HG03095 (cell line): ENCODE data around the gene DPEP3.
"Not testable (repeated sequence)": the region's sequence is repeated elsewhere in the genome, so short reads cannot be mapped to it uniquely, and the experiment has no call there.

Source experiments
- ATAC-seq: cut with Tn5 transposase; IDR thresholded peaks from one replicate; pipeline ENCODE4 v1.9.1; 2021; ENCODE audit warnings: moderate library complexity; ENCODE audit not compliant: unreplicated experiment

Gene DPEP3, protein sequence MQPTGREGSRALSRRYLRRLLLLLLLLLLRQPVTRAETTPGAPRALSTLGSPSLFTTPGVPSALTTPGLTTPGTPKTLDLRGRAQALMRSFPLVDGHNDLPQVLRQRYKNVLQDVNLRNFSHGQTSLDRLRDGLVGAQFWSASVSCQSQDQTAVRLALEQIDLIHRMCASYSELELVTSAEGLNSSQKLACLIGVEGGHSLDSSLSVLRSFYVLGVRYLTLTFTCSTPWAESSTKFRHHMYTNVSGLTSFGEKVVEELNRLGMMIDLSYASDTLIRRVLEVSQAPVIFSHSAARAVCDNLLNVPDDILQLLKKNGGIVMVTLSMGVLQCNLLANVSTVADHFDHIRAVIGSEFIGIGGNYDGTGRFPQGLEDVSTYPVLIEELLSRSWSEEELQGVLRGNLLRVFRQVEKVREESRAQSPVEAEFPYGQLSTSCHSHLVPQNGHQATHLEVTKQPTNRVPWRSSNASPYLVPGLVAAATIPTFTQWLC

DNA sequence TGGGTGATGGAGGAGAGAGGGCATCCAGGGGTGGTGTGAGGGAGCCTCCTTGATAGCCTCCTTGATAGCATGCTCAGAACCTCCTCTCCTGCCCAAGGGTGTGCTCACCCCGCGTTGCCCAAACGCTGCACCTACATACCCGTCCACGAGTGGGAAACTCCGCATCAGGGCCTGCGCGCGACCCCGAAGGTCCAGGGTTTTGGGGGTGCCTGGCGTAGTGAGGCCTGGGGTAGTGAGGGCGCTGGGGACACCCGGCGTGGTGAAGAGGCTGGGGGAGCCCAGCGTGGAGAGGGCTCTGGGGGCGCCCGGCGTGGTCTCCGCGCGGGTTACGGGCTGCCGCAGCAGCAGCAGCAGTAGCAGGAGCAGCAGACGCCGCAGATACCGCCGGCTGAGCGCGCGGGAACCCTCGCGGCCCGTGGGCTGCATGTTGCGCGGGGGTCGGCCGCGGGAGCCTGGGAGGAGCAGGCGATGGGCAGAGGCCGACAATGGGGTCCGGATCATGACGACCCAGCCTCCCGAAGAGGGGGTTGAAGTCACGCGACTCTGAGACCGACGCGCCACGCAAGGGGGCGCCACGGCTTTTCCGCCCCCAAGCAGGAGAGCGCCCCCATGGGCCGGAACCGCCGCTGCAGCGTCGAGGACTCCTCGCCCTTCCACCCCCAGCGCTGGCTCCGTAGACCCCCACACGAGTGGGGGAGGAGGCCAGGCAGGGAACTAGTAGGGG lies at the start of gene DPEP3:
TSS of gene DPEP3 (minus strand) at position 545 of the 724 bp plus-strand sequence. CDS start at position 426, 119 bp downstream.
- ATAC-seq, result no peak

DNA sequence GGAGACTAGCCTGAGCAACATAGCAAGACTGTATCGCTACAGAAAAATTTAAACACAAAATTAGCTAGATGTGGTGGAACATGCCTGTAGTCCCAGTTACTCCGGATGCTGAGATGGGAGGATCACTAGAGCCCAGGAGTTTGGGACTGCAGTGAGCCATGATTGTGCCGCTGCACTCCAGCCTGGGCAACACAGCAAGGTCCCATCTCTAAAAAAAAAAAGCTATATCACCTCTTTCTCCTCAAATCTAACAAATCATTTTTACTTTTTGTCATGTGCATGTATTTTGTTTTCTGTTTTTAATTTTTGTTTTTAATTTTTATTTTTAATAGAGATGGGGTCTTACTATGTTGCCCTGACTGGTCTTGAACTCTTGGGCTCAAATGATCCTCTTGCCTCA lies 48.7 kb upstream of the DPEP3 start:
- ATAC-seq, result no peak

DNA sequence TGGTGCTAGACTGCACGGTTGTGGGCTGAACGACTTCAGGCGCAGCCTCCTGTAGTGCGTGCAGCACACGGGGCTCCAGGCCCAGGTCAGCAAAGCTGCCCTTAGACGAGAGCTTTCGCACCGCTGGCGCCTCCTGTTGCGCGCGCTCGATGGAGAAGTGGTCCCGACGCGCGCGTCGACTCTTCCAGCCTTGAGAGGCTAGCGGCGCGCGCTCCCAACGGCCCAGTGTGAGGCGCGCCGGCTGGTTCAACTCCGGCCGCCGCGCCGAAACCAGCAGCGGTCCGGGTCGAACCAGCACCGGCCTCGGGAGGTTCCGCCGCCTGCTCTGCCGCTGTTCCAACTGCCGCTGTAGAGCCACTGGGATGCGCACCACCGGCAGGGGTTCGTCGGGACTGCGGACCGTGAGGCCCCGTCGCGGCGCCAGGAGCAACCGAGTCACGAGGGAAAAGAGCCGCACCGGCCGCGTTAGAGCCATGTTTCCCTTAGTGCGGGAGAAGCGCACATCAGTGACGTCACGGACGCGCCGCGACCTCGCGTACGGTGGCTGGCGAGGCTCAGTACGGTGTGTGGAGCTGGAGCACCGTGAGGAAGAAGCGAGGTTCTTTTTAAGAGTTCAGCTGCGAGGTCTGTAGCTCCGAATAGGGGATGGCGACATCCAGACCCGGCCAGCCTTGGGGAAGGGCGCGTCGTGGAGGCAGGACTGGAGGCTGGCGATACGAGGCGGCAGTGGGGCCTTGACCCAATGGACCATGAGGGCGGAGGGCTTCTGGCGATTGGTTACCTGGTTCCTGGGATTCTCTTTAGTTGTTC lies 42.6 kb upstream of the DPEP3 start, which contains the start of the genes DDX28 and DUS2:
TSS of gene DDX28 (minus strand) at position 505 of the 810 bp plus-strand sequence. CDS start at position 475, 30 bp downstream.
TSS of gene DUS2 (plus strand) at position 557 of the 810 bp plus-strand sequence. CDS start 14,740 bp downstream, outside the sequence.
- peak; percentile 61 for ATAC-seq

DNA sequence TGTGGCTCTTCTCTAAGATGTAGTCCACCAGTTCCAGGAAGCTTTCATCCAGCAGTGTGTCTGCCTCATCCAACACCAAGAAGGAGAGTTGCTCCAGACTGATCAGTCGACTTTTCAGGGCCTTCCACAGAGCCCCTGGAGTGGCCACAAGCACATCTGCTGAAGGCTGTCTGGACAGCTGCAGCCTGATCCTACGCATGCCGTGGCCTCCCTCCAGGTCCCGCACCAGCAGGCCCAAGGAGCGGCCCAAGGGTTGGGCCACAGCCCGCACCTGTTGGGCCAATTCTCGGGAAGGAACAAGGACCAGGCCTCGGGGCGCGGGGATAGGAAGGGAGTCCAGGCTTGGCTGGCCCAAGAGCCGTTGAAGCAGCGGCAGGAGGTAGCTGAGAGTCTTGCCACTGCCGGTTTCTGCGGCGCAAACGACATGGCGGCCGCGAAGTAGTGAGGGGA lies 42.0 kb upstream of the DPEP3 start:
- ATAC-seq, result peak; percentile 2

DNA sequence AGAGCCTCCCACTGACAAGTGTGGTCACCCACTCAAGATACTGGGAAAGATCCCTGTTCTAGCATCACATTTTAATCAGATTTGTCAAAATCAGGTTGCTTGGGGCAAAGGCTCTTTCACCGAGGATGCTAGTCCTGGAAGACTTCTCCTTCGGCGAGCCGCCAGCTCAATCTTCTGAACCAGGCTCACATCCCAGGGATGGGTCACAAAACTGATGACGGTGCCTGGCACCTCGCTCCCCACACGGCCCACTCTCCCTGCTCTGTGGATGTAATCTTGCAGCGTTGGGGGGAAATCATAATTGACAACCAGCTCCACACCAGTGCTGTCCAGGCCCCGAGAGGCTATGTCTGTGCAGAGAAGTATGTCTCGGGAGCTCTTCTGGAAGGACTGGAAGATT lies 41.2 kb upstream of the DPEP3 start:
- ATAC-seq, result no peak

DNA sequence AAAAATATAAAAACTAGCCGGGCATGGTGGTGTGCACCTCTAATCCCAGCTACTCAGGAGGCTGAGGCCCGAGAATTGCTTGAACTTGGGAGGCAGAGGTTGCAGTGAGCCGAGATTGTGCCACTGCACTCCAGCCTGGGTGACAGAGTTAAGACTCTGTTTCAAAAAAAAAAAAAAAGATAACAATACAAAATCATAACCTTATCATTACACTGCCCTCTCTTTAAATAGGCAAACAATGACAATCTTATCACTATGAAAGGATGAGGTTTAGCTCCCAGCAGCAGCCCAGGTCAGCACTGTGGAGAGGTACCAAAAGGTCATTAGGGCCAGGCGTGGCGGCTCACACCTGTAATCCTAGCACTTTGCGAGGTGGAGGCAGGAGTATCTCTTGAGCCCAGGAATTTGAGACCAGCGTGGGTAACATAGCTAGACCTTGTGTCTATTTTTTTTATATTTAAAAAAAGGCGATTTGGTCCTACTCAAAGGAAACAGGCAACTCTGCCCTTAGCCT lies 38.9 kb upstream of the DPEP3 start:
- no peak for ATAC-seq

DNA sequence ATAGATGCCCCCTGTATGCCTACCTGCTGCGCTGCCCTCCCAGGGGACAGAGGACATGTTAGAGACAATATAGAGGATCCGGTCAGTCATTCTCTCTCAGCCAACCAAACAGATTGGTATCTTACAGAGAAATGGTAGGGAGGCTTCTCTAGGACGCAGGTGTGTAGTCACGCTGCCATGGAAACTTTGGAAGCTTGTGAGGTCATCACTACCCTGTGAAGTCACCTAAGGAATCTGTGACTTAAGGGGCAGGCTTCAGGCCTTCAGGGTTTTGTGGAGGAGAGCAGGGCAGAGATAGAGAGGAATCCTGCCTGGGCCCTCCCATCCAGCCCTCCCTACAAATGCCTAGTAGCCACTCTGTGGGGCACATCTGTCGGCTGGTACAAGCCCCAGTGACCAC lies 35.4 kb upstream of the DPEP3 start, which contains the start of gene DPEP2NB:
TSS of gene DPEP2NB (minus strand) at position 231 of the 400 bp plus-strand sequence. CDS start at position 90, 141 bp downstream.
- ATAC-seq, result no peak

DNA sequence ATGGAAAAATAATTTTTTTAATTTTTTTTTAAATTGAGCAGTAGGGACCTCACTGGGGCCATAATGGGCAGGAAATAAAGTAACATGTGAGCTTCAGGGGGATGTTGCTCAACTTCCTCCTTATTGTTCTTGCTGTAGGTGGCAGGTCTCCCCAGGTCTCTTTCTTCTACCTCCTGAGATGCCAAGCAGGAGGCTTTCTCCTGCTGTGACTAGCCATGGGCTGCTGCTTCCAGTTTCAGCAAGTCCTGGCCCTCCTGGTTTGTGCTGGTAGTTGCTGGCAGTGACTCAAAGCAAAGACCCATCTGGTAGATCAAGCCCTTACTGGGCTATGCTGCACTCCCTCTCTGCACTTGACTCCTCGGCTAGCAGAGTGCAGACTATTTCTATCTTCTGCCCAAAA lies 33.1 kb upstream of the DPEP3 start:
- ATAC-seq, result no peak

DNA sequence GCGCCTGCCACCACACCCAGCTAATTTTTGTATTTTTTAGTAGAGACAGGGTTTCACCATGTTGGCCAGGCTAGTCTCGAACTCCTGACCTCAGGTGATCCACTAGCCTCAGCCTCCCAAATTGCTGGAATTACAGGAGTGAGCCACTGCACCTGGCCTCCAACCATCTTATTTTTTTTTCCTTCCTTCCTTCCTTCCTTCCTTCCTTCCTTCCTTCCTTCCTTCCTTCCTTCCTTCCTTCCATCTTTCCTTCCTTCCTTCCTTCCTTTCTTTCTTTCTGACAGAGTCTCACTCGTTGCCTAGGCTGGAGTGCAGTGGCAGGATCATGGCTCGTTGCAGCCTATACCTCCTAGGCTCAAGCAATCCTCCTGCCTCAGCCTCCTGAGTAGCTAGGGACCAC lies 29.6 kb upstream of the DPEP3 start:
- not testable (repeated sequence) for ATAC-seq

DNA sequence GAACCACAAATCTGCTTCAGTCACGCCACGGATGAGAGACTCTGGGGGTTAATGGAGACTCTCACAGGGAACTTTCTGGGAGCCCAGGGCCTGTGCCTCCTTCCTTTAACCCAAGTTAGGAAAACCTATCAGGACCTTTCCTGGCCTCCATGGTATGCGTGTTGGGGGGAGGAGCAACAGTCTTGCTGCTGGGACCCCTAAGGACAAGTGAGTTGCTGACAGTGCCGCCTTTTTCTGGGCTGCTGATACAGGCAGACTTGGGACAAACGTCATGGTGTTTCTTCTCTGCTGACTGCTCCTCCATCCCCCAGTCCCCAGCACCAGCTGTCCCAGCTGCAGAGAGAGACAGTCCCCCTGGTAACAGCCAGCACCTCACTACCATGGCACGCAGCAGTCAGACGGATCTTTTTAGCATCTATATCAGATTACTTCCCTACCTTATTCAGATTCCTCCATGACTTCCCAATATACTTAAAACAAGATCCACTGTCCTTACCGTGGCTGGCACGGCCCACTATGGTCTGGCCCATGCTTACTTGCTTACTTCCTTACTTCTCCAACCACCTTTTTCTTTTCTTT lies 28.9 kb upstream of the DPEP3 start:
- ATAC-seq, result no peak

DNA sequence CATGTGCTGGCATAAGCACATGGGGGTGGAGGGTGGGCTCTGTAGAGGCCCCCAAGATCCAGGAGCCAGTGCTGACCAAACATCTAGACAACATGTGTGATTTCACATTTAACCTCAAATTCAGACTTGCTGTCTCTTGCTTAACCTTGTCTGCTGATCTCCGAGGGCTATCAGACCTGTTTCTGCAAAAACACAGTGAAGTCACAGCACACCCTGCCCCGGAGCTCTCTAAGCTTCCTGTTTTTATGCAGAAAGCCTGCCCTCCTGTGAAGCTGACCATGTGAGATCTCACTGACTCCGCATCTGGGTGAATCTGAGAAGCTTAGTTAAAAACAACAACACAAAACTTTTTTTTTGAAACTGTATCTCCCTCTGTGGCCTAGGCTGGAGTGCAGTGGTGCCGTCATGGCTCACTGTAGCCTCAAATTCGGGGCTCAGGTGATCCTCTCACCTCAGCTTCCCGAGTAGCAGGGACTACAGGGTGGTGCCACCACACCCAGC lies 25.5 kb upstream of the DPEP3 start:
- ATAC-seq, result no peak

DNA sequence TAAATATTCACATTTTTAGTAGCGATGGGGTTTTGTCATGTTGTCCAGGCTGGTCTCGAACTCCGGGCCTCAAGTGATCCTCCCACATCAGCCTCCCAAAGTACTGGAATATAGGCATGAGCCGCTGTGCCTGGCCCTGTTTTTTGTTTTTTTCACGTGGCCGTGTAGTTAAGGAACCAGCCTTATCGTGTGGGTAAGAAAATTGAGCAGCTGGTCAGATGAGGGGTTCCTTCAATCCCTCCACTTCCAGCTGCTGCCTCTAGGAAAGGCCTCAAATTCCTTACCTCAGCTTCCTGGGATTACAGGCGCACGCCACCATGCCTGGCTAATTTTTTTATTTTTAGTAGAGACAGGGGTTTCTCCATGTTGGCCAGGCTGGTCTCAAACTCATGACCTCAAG lies 24.9 kb upstream of the DPEP3 start:
- ATAC-seq, result no peak

DNA sequence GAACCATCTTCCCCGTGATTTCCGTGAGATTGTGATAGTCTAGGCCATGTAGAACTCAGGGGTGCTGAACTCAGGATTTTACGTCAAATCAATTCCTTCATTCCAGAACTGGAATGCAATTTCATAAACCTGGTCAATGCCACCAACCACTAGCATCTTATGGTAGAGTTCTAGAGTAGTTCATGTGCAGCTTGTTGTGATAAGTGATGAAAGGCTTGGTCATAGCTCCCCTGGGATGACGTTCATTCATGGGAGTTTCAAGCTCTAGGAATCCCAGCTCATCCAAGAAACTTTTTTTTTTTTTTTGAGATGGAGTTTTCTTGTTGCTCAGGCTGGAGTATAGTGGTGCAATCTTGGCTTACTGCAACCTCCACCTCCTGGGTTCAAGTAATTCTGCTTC lies 22.7 kb upstream of the DPEP3 start:
- ATAC-seq, result no peak

DNA sequence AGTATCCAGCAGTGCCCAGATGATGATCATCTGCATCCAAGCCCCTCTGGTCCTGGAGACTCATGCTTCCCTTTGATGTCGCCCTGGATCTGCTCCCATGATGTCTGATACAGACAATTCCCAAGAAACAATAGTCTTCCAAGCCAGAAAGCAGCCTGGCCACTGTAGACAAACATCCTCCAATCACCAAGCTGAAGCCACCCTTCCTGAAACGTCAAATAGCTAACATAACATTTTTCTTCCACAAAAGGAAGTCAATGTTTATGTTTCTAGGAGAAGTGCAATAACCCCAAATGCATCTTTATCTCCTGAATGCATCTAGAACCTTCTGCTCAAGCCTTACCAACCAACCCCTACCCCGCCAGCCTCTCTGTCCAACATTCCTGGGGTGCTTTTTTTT lies 20.2 kb upstream of the DPEP3 start:
- ATAC-seq, result no peak

DNA sequence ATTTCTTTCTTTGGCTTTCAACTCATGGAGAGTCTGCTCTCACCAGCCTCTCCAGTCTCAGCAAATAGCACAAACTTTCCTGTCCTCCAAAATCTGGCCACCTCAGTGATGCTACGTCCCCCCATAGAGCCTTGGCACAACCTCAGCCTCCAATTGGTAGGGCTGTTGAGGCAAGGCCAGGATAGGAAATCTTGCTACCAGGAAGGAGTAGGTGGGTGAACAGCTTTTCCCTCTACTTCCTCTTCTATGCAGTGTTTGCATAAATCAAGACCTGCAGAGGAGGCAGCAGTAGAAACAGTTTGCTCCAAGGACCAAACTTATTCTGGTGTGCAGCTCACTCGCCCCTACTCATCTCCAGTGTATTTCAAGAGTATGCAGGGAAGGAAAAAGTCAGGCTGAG lies 19.7 kb upstream of the DPEP3 start:
- ATAC-seq, result no peak

DNA sequence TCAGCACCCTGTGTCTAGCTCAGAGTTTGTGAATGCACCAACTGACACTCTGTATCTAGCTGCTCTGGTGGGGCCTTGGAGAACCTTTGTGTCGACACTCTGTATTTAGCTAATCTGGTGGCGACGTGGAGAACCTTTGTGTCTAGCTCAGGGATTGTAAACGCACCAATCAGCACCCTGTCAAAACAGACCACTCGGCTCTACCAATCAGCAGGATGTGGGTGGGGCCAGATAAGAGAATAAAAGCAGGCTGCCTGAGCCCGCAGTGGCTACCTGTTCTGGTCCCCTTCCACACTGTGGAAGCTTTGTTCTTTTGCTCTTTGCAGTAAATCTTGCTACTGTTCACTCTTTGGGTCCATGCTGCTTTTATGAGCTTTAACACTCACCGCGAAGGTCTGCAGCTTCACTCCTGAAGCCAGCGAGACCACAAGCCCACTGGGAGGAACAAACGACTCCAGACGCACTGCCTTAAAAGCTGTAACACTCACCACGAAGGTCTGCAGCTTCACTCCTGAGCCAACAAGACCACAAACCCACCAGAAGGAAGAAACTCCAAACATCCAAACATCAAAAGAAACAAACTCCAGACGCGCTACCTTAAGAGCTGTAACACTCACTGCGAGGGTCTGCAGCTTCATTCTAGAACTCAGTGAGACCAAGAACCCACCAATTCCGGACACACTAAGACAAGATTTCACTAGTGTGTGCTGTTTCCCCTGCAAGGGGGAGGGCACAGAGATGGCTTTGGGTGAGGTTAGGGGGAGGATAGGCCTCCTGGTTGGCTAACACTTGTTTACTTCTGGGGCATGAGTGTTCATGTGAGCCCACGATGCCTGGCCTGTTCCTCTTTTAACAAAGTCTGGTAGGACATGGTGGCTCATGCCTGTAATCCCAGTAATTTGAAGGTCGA lies 18.7 kb upstream of the DPEP3 start, which contains the start of gene DPEP2:
TSS of gene DPEP2 (minus strand) at position 706 of the 910 bp plus-strand sequence. CDS start 6,272 bp downstream, outside the sequence.
- ATAC-seq, result not testable (repeated sequence)

DNA sequence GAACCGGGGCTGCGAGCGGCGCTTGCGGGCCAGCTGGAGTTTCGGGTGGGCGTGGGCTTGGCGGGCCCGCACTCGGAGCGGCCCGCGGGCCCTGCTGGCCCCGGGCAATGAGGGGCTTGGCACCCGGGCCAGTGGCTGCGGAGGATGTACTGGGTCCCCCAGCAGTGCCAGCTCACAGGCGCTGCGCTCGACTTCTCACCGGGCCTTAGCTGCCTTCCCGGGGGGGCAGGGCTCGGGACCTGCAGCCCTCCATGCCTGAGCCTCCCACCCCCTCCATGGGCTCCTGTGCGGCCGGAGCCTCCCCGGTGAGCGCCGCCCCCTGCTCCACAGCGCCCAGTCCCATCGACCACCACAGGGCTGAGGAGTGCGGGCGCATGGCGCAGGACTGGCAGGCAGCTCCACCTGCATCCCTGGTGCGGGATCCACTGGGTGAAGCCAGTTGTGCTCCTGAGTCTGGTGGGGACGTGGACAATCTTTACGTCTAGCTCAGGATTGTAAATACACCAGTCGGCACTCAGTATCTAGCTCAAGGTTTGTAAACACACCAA lies 18.0 kb upstream of the DPEP3 start:
- not testable (repeated sequence) for ATAC-seq

DNA sequence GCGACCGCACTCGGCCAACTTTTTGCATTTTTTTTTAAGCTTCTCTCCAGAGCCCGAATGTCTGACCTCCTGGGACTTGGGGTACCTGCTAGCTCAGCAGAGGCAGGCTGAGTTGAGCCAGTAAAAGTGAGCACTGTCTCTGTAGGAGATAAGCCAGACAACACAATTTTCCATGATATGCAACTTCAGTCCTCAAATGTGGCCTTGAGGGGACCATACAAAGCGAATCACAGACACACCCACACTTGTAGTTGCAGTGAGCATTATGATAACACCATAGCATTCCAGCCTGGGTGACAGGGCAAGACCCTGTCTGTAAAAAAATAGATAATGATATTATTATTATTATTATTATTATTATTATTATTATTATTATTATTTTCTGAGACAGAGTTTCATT lies 16.4 kb upstream of the DPEP3 start:
- ATAC-seq, result no peak
